K562 (cell line): Measurements from ENCODE around the gene CKAP5.

Experiments used
- ATF3 ChIP-seq, 2 experiments: fragments of 450-650 bp in 1 of 2; sonication (generic) in 1 of 2; formaldehyde crosslinking in 1 of 2; IDR thresholded peaks in 1 of 2; conservative IDR thresholded peaks in 1 of 2; 2 replicates each; pipeline versions ENCODE4 v1.6.1 to v1.8.1; 2016 to 2023; ENCODE audit warnings: mild to moderate bottlenecking in 2 of 2, moderate library complexity in 2 of 2, inconsistent platforms in 1 of 2, missing genetic modification reagents in 1 of 2
- CBX5 ChIP-seq: IDR thresholded peaks from 2 replicates; pipeline ENCODE4 v1.6.1; 2014; ENCODE audit warnings: low read depth, borderline replicate concordance
- ETS1 ChIP-seq: conservative IDR thresholded peaks from 2 replicates; pipeline ENCODE4 v1.6.1; 2011; ENCODE audit warnings: low read depth, mild to moderate bottlenecking, low read length; ENCODE audit not compliant: control insufficient read depth
- ETV6 ChIP-seq, 3 experiments: fragments of 150-350 bp in 1 of 3; sonication (generic) in 1 of 3; formaldehyde crosslinking in 1 of 3; IDR thresholded peaks; 2 replicates each; pipeline versions ENCODE4 v1.6.1 to v1.8.0; 2014 to 2022; ENCODE audit warnings: borderline replicate concordance in 2 of 3, low read depth in 2 of 3, antibody characterized with exemption in 1 of 3, low read length in 1 of 3, mild to moderate bottlenecking in 1 of 3, missing genetic modification reagents in 1 of 3
- FOXM1 ChIP-seq, 2 experiments: fragments of 450-650 bp in 1 of 2; sonication (generic) in 1 of 2; formaldehyde crosslinking in 1 of 2; IDR thresholded peaks; 2 replicates each; pipeline versions ENCODE4 v1.6.1 to v1.9.0; 2017 to 2022; ENCODE audit warnings: low read depth in 2 of 2, mild to moderate bottlenecking in 2 of 2, missing genetic modification reagents in 1 of 2, moderate library complexity in 1 of 2
- GATAD2A ChIP-seq: fragments of 450-650 bp; IDR thresholded peaks from 2 replicates; pipeline ENCODE4 v1.6.1; 2017
- GTF3C2 ChIP-seq: IDR thresholded peaks from 3 replicates; pipeline ENCODE4 v1.6.1; 2011; ENCODE audit warnings: borderline replicate concordance, mild to moderate bottlenecking, moderate library complexity; ENCODE audit not compliant: insufficient read length; ENCODE audit errors: extremely low read depth
- HCFC1 ChIP-seq: IDR thresholded peaks from 2 replicates; pipeline ENCODE4 v1.6.1; 2012; ENCODE audit warnings: low read depth, low read length, improper control_type of control experiment
- U2AF2 ChIP-seq: fragments of 200-400 bp; formaldehyde crosslinking; optimal IDR thresholded peaks from 2 replicates; pipeline ENCODE3; 2017; ENCODE audit warnings: low read depth, mild to moderate bottlenecking, low read length
- USF1 ChIP-seq: sonication (generic); formaldehyde crosslinking; IDR thresholded peaks from 2 replicates; pipeline ENCODE4 v1.9.0; 2022; ENCODE audit warnings: mild to moderate bottlenecking, missing genetic modification reagents
- ZNF280A ChIP-seq: fragments of 450-650 bp; IDR thresholded peaks from 2 replicates; pipeline ENCODE4 v1.6.1; 2018; ENCODE audit warnings: mild to moderate bottlenecking, low read depth; ENCODE audit not compliant: partially characterized antibody
- ZNF398 ChIP-seq: fragments of 250-450 bp; sonication (Bioruptor Pico); IDR thresholded peaks from 2 replicates; pipeline ENCODE4 v1.8.0; 2021; ENCODE audit warnings: moderate library complexity, mild to moderate bottlenecking, inconsistent platforms
- ZNF431 ChIP-seq: sonication (generic); formaldehyde crosslinking; IDR thresholded peaks from 2 replicates; pipeline ENCODE4 v1.8.0; 2022; ENCODE audit warnings: mild to moderate bottlenecking, missing genetic modification reagents
- ZNF76 ChIP-seq: fragments of 250-450 bp; sonication (Bioruptor Pico); IDR thresholded peaks from 2 replicates; pipeline ENCODE4 v1.4.0; 2020; ENCODE audit warnings: mild to moderate bottlenecking, moderate library complexity, borderline replicate concordance

- TF ChIP-seq ZNF398 (CRISPR knock-in tag) = no peak
- no peak for TF ChIP-seq GTF3C2
- no peak for TF ChIP-seq ETV6 (IDR thresholded peaks at IDR 0.05; ENCODE audit: borderline replicate concordance in 1 of 2, low read depth in 2 of 2, low read length in 1 of 2)
- TF ChIP-seq ETV6 (CRISPR knock-in tag; IDR thresholded peaks at IDR 0.05; ENCODE audit: borderline replicate concordance) = no peak
- no peak for TF ChIP-seq ETS1
- TF ChIP-seq FOXM1 (IDR thresholded peaks at IDR 0.05; ENCODE audit: low read depth) = no peak
- TF ChIP-seq FOXM1 (CRISPR knock-in tag; IDR thresholded peaks at IDR 0.05; ENCODE audit: low read depth) = no peak
- TF ChIP-seq USF1 (CRISPR knock-in tag) = no peak
- TF ChIP-seq HCFC1 = no peak
- no peak for TF ChIP-seq ZNF280A
- no peak for TF ChIP-seq ZNF76 (CRISPR knock-in tag)
- TF ChIP-seq ATF3 (IDR thresholded peaks at IDR 0.05) = no peak
- no peak for TF ChIP-seq ATF3 (CRISPR knock-in tag; conservative IDR thresholded peaks at IDR 0.05)
- no peak for TF ChIP-seq U2AF2
- TF ChIP-seq GATAD2A = no peak
- TF ChIP-seq CBX5 = no peak
- no peak for TF ChIP-seq ZNF431
These were observed 85.5 kb downstream of the CKAP5 start for GRCh38 chr11:46760429-46761128.
